OCI-LY7 (cell line): ENCODE data around the gene ESRRG. TPM values are rescaled to one million over a fixed set of nuclear protein-coding genes. Genes with fewer than 3 reads are reported as not detected.

Experiments
- BruUV-seq: library from RNA; stranded (reverse); fragments of 400-500 nt; replicated peaks from 2 replicates; lab custom pipeline; 2021; lab: Mats Ljungman, UMichigan
- CTCF ChIA-PET: fragments of 300-600 bp; sonication (Branson Sonifier 250); formaldehyde crosslinking; loops from one replicate; lab custom pipeline; 2022; ENCODE audit warnings: antibody characterized with exemption; ENCODE audit not compliant: unreplicated experiment; lab: Charles Lee
- POLR2A ChIA-PET: fragments of 300-600 bp; sonication (Branson Sonifier 250); formaldehyde crosslinking; loops from one replicate; lab custom pipeline; 2022; ENCODE audit warnings: antibody characterized with exemption; lab: Charles Lee
- DNase-seq: peaks from one replicate; pipeline ENCODE4 v3.0.0-alpha.2; 2015; ENCODE audit warnings: low spot score
- H2AFZ ChIP-seq: fragments of 200-600 bp; sonication (generic), shearing (Covaris generic); 2 replicates; pipeline ENCODE4 v1.6.1; 2014; ENCODE audit warnings: mild to moderate bottlenecking, antibody characterized with exemption, low read length, moderate library complexity
- H3K27ac ChIP-seq: fragments of 200-600 bp; sonication (generic); 2 replicates; pipeline ENCODE4 v1.5.1; 2014; ENCODE audit warnings: mixed run types, low read depth, mild to moderate bottlenecking, moderate library complexity, low read length, inconsistent platforms; ENCODE audit not compliant: poor library complexity, severe bottlenecking
- H3K36me3 ChIP-seq: fragments of 200-600 bp; sonication (generic); 2 replicates; pipeline ENCODE4 v1.6.1; 2014; ENCODE audit warnings: mild to moderate bottlenecking, antibody characterized with exemption, low read length, moderate library complexity, mixed read lengths; ENCODE audit not compliant: insufficient read depth
- H3K4me1 ChIP-seq: fragments of 200-600 bp; sonication (generic); 2 replicates; pipeline ENCODE4 v1.5.1; 2014; ENCODE audit warnings: mild to moderate bottlenecking, low read length; ENCODE audit not compliant: insufficient read depth, poor library complexity, severe bottlenecking
- H3K4me2 ChIP-seq: fragments of 200-600 bp; sonication (generic); 2 replicates; pipeline ENCODE4 v1.6.1; 2014; ENCODE audit warnings: mild to moderate bottlenecking, low read length
- H3K4me3 ChIP-seq: fragments of 200-600 bp; sonication (generic); 2 replicates; pipeline ENCODE4 v1.5.1; 2014; ENCODE audit warnings: mild to moderate bottlenecking, low read depth, low read length; ENCODE audit not compliant: poor library complexity, severe bottlenecking
- H3K79me2 ChIP-seq: fragments of 200-600 bp; sonication (generic); 2 replicates; pipeline ENCODE4 v1.6.1; 2016; ENCODE audit warnings: low read depth, mild to moderate bottlenecking, low read length, moderate library complexity, mixed read lengths; ENCODE audit not compliant: insufficient read depth
- H3K9me2 ChIP-seq: fragments of 200-600 bp; sonication (generic); 2 replicates; pipeline ENCODE4 v1.6.1; 2016; ENCODE audit warnings: mild to moderate bottlenecking, low read length, mixed read lengths; ENCODE audit not compliant: insufficient read depth
- H3K9me3 ChIP-seq: fragments of 200-600 bp; sonication (generic); 2 replicates; pipeline ENCODE4 v1.6.1; 2014; ENCODE audit warnings: mild to moderate bottlenecking, mixed run types, low read length, mixed read lengths
- H4K20me1 ChIP-seq: fragments of 200-600 bp; sonication (generic); 2 replicates; pipeline ENCODE4 v1.6.1; 2014; ENCODE audit warnings: mild to moderate bottlenecking, antibody characterized with exemption, low read length, moderate library complexity, mixed read lengths; ENCODE audit not compliant: insufficient read depth
- CTCF ChIP-seq: fragments of 200-600 bp; sonication (generic); conservative IDR thresholded peaks from 2 replicates; pipeline ENCODE4 v1.5.1; 2014; ENCODE audit warnings: mild to moderate bottlenecking, antibody characterized with exemption, low read length, moderate library complexity, mixed read lengths
- EZH2phosphoT487 ChIP-seq: fragments of 200-600 bp; sonication (generic); IDR thresholded peaks from 2 replicates; pipeline ENCODE4 v1.6.1; 2018; ENCODE audit warnings: low read depth, borderline replicate concordance, mild to moderate bottlenecking, mixed run types, antibody characterized with exemption, low read length, moderate library complexity, mixed read lengths
- intact Hi-C: fragments of 100-400 bp; cut with micrococcal nuclease; formaldehyde crosslinking; loops from one replicate; pipeline ENCODE4 v1.10.0; 2022; ENCODE audit not compliant: unreplicated experiment
- total RNA-seq, 2 experiments: library from RNA; depleted of rRNA in 1 of 2; stranded (reverse); fragments of >200 nt in 1 of 2; shearing (Covaris generic) in 1 of 2; gene quantifications; 2 replicates each; pipeline ENCODE4 v1.2.3, GENCODE V29; 2014 to 2022

The ESRRG gene
- total RNA-seq, 2 experiments from 2014 or later = not detected

DNA sequence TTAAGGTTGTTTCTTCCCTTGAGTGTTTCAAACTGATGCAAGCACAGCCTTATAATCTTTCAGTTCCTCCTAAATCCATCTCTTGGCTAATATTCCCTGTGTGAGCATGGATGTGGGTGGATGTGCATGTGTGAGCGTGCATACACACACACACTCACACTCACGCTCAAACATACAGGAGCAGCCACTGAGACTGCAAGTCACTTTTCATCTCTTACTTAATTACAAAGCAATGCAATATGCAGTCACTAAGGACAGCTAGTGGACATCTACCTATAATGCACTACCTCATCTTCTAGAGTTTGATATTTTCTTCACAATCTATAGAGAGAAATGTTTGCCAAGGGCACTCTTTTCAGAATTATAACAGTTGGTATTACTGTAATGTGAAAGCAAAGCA lies 1.4 kb downstream of the ESRRG start:
- Histone ChIP-seq H3K4me1 (no peaks in the 10 kb centered on the region), H3K9me2 (no peaks in the 10 kb centered on the region), H4K20me1 (no peaks in the 10 kb centered on the region), H3K79me2 (no peaks in the 10 kb centered on the region), H3K4me2 (no peak overlapping the region), H2AFZ (no peak overlapping the region), H3K36me3 (no peaks in the 10 kb centered on the region), H3K4me3 (no peak overlapping the region), H3K27ac (no peak overlapping the region), H3K9me3 (no peaks in the 10 kb centered on the region)
- TF ChIP-seq CTCF (no peak), EZH2phosphoT487 (no peak)
- BruUV-seq = no TSS peak
- DNase-seq = no peak
- ChIA-PET POLR2A (interaction anchor here (0.6 kb wide), 1 partner anchor 518 kb away, joined by 4 read pairs; no protein-coding TSS in a partner anchor), CTCF (no interaction called here)
- intact Hi-C loops = no loop called here

DNA sequence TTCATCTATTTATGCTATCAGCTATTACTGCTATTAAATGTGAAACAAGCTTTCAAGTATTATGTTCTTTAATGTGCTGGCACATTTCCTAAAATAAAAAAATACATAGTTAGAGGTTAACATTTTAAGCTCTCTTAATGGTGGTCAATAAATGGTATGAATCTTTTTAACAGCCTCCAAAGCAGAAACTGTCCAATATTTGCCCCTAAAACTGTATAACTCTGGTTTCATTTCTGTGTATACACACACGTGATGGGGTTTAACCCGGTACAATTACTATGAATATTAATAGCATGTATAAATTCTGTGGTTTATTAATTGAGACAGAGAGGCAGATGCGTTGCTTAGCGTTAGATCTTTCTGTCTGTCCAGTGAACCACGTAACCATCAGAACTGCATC lies 2.2 kb downstream of the ESRRG start:
- Histone ChIP-seq H3K4me1 (no peaks in the 10 kb centered on the region), H3K4me3 (no peak overlapping the region), H3K79me2 (no peaks in the 10 kb centered on the region), H3K9me3 (no peaks in the 10 kb centered on the region), H3K27ac (no peak overlapping the region), H4K20me1 (no peaks in the 10 kb centered on the region), H3K9me2 (no peaks in the 10 kb centered on the region), H3K36me3 (no peaks in the 10 kb centered on the region), H3K4me2 (no peak overlapping the region), H2AFZ (no peak overlapping the region)
- ChIA-PET POLR2A (interaction anchor here (0.5 to 2.7 kb wide), 4 partner anchors 8 to 18 kb away, joined by 3 to 10 read pairs (median 4); no protein-coding TSS in a partner anchor), CTCF (no interaction called here)
- no TSS peak for BruUV-seq
- intact Hi-C loops = no loop called here
- no peak for DNase-seq
- TF ChIP-seq EZH2phosphoT487 = no peak
- no peak for TF ChIP-seq CTCF

DNA sequence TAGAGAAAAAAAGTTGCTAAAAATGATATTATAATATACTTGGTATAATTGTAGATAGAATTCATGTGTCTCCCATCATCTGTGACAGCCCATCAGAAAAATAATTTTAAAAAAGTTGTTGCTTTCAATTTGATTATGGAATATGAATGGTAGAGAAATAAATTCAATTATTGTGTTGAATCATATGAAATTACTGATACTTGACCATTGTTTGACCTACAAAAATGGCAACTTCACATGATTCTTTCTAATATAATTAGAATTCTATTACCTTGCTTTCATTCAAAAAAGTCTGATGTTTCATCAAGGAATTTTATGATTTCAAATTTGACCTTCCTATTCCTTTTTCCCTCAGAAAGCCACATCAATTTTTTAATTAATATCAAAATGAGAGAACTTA lies 11.5 kb downstream of the ESRRG start:
- H2AFZ ChIP-seq = no peak overlapping the region
- no peak overlapping the region for H3K4me3 ChIP-seq
- ChIA-PET CTCF (no interaction called here), POLR2A (no interaction called here)
- no peaks in the 10 kb centered on the region for H4K20me1 ChIP-seq
- H3K4me2 ChIP-seq = no peak overlapping the region
- no peaks in the 10 kb centered on the region for H3K79me2 ChIP-seq
- DNase-seq = no peak
- no peak overlapping the region for H3K27ac ChIP-seq
- BruUV-seq = no TSS peak
- intact Hi-C loops = no loop called here
- H3K36me3 ChIP-seq = no peaks in the 10 kb centered on the region
- no peak for TF ChIP-seq EZH2phosphoT487
- no peak for TF ChIP-seq CTCF
- H3K9me2 ChIP-seq = no peaks in the 10 kb centered on the region
- no peaks in the 10 kb centered on the region for H3K4me1 ChIP-seq
- H3K9me3 ChIP-seq = no peaks in the 10 kb centered on the region
